Immature natural killer cell (primary cell): Measurements from ENCODE around the gene PRR23E. TPM values are rescaled to one million over a fixed set of nuclear protein-coding genes. Genes with fewer than 3 reads are reported as not detected.

Source experiments
- DNase-seq, 3 donors: peaks; one replicate each; pipeline ENCODE4 v3.0.0; 2022; ENCODE audit warnings: mixed read lengths in 1 of 3
- H3K27ac Mint-ChIP-seq, 6 donors: one replicate each; pipeline ENCODE4 v1.8.0; 2020; ENCODE audit warnings: mixed read lengths in 6 of 6, mild to moderate bottlenecking in 5 of 6, inconsistent platforms in 4 of 6, moderate library complexity in 3 of 6
- H3K27me3 Mint-ChIP-seq, 3 donors: one replicate each; pipeline ENCODE4 v1.8.0; 2020 to 2021; ENCODE audit warnings: low read depth in 3 of 3, mild to moderate bottlenecking in 3 of 3, mixed read lengths in 3 of 3, moderate library complexity in 3 of 3, inconsistent platforms in 1 of 3
- H3K36me3 Mint-ChIP-seq, 3 donors: one replicate each; pipeline ENCODE4 v1.8.0; 2020; ENCODE audit warnings: mixed read lengths in 3 of 3, inconsistent platforms in 2 of 3, mild to moderate bottlenecking in 2 of 3
- H3K4me1 Mint-ChIP-seq, 2 donors: one replicate each; pipeline ENCODE4 v1.8.0; 2020; ENCODE audit warnings: inconsistent platforms in 2 of 2, mild to moderate bottlenecking in 2 of 2, mixed read lengths in 2 of 2, moderate library complexity in 1 of 2
- H3K4me3 Mint-ChIP-seq, 5 donors: one replicate each; pipeline ENCODE4 v1.8.0; 2020; ENCODE audit warnings: mild to moderate bottlenecking in 5 of 5, mixed read lengths in 5 of 5, inconsistent platforms in 3 of 5, moderate library complexity in 3 of 5
- H3K9me3 Mint-ChIP-seq, 6 donors: one replicate each; pipeline ENCODE4 v1.8.0; 2020; ENCODE audit warnings: mild to moderate bottlenecking in 6 of 6, mixed read lengths in 6 of 6, inconsistent platforms in 4 of 6, moderate library complexity in 3 of 6
- polyA plus RNA-seq, 3 donors: library from polyadenylated mRNA; unstranded; fragments of 300-500 nt; fragmentation: Illumina TruSeq; gene quantifications; one replicate each; pipeline ENCODE4 v1.2.3, GENCODE V29; 2021

Gene PRR23E
- polyA plus RNA-seq, 3 donors from 2014 or later: not detected

- no peaks in the 10 kb centered on the region for H3K4me1 Mint-ChIP-seq
- H3K27ac Mint-ChIP-seq: no peak overlapping the region
- no peaks in the 10 kb centered on the region for H3K9me3 Mint-ChIP-seq
- DNase-seq: no peak
- H3K36me3 Mint-ChIP-seq: no peaks in the 10 kb centered on the region
- H3K4me3 Mint-ChIP-seq: no peak overlapping the region
- peaks cover 0 to 4% (median 3%) of the 10 kb centered on the region in 3 donors for H3K27me3 Mint-ChIP-seq
These were observed 8.1 kb upstream of the PRR23E start for GRCh38 chr3:127184870-127185216.

DNA sequence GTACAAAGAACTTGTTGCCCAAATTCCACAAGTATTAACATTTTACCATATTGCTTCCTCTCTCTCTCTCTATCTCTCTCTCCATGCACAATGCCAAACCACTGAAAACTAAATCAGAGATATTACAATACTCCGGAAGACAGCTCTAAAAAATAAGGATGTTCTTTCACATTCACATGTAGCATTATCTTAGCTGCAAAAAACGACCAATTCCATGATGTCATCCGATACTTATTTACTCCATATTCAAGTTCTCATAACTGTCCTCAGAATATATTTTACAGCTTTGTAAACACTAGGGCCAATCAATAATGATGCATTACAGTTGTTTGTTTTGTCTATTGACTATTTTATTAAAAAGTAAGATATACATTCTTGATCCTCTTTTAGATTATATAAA is 7.7 kb upstream of the PRR23E start:
- Mint-ChIP-seq H3K27me3 (peaks cover 0 to 4% (median 3%) of the 10 kb centered on the region in 3 donors), H3K4me3 (no peak overlapping the region), H3K9me3 (no peaks in the 10 kb centered on the region), H3K27ac (no peak overlapping the region), H3K4me1 (no peaks in the 10 kb centered on the region), H3K36me3 (no peaks in the 10 kb centered on the region)
- DNase-seq: no peak

DNA sequence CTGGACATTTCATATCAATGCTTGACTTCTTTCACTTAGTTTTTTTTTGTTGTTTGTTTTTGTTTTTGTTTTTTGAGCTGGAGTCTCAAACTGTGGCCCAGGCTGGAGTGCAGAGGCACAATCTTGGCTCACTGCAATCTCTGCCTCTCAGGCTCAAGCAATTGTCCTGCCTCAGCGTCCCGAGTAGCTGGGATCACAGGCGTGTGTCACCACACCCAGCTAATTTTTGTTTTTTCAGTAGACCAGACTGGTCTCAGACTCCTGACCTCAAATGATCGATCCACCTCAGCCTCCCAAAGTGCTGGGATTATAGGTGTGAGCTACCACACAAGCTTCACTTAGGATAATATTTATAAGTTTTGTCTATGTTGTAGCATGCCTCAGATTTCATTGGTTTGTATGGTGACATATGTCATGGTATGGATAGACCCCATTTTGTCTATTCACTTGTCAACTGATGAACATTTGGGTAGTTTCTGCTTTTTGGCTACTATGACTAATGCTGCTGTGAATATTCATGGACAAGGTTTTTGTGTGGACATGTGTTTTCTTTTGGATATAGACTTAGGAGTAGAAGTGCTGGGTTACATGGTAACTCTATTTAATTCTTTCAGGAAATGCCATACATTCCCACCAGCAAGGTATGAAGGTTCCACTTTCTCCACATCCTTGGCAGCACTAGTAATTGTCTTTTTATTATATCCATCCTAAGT is 6.8 kb upstream of the PRR23E start:
- Mint-ChIP-seq H3K27me3 (peaks cover 1 to 4% (median 2%) of the 10 kb centered on the region in 3 donors), H3K27ac (no peak overlapping the region), H3K9me3 (no peaks in the 10 kb centered on the region), H3K36me3 (no peaks in the 10 kb centered on the region), H3K4me1 (no peaks in the 10 kb centered on the region), H3K4me3 (no peak overlapping the region)
- no peak for DNase-seq

- Mint-ChIP-seq H3K4me3 (no peak overlapping the region), H3K36me3 (no peaks in the 10 kb centered on the region), H3K27ac (no peak overlapping the region), H3K4me1 (no peaks in the 10 kb centered on the region), H3K9me3 (no peaks in the 10 kb centered on the region), H3K27me3 (peaks cover 2 to 4% (median 2%) of the 10 kb centered on the region in 3 donors)
- no peak for DNase-seq
These were observed 5.6 kb upstream of the PRR23E start for GRCh38 chr3:127187316-127187715.

GRCh38 chr3:127193341-127193740 is 410 bp downstream of the PRR23E start:
- Mint-ChIP-seq H3K36me3 (no peaks in the 10 kb centered on the region), H3K4me3 (no peak overlapping the region), H3K27ac (no peak overlapping the region), H3K9me3 (no peaks in the 10 kb centered on the region), H3K4me1 (no peaks in the 10 kb centered on the region), H3K27me3 (peaks cover 3 to 11% (median 6%) of the 10 kb centered on the region in 3 donors)
- no peak for DNase-seq

DNA sequence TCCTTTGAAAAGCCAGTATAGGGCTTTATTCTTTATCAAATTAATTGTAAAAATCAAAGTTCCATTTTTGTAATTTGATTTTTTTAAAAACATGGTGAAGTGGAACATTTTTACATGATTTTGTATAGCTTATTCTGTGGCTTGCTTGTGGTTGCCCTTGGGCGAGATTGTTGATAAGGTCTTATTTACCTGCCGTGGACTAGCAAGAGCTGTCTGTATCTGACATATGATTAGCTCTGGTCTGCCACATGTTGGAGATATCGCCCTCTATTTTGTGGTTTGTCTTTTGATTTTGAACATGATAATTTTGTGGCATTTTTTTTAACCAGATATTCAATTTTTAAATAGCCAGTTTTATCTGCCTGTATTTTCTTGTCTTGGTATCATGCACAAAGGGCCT is 844 bp downstream of the PRR23E start:
- no peaks in the 10 kb centered on the region for H3K4me1 Mint-ChIP-seq
- H3K9me3 Mint-ChIP-seq: no peaks in the 10 kb centered on the region
- H3K4me3 Mint-ChIP-seq: no peak overlapping the region
- H3K27me3 Mint-ChIP-seq: peaks cover 3 to 11% (median 6%) of the 10 kb centered on the region in 3 donors
- H3K27ac Mint-ChIP-seq: no peak overlapping the region
- no peak for DNase-seq
- H3K36me3 Mint-ChIP-seq: no peaks in the 10 kb centered on the region

- no peaks in the 10 kb centered on the region for H3K36me3 Mint-ChIP-seq
- no peak overlapping the region for H3K27ac Mint-ChIP-seq
- no peak overlapping the region for H3K4me3 Mint-ChIP-seq
- no peaks in the 10 kb centered on the region for H3K4me1 Mint-ChIP-seq
- no peak for DNase-seq
- peaks cover 0 to 11% (median 6%) of the 10 kb centered on the region in 3 donors for H3K27me3 Mint-ChIP-seq
- H3K9me3 Mint-ChIP-seq: no peaks in the 10 kb centered on the region
These were observed 1.8 kb downstream of the PRR23E start for GRCh38 chr3:127194601-127195187.

GRCh38 chr3:127195417-127195816 is 2.5 kb downstream of the PRR23E start:
- Mint-ChIP-seq H3K4me3 (no peak overlapping the region), H3K4me1 (no peaks in the 10 kb centered on the region), H3K27ac (no peak overlapping the region), H3K36me3 (no peaks in the 10 kb centered on the region), H3K9me3 (no peaks in the 10 kb centered on the region), H3K27me3 (peaks cover 0 to 11% (median 6%) of the 10 kb centered on the region in 3 donors)
- DNase-seq: no peak

- DNase-seq: no peak
- H3K27ac Mint-ChIP-seq: no peak overlapping the region
- no peaks in the 10 kb centered on the region for H3K4me1 Mint-ChIP-seq
- no peaks in the 10 kb centered on the region for H3K36me3 Mint-ChIP-seq
- peaks cover 0 to 11% (median 4%) of the 10 kb centered on the region in 3 donors for H3K27me3 Mint-ChIP-seq
- H3K4me3 Mint-ChIP-seq: no peak overlapping the region
- H3K9me3 Mint-ChIP-seq: no peaks in the 10 kb centered on the region
These were observed 3.1 kb downstream of the PRR23E start for GRCh38 chr3:127196002-127196401.

DNA sequence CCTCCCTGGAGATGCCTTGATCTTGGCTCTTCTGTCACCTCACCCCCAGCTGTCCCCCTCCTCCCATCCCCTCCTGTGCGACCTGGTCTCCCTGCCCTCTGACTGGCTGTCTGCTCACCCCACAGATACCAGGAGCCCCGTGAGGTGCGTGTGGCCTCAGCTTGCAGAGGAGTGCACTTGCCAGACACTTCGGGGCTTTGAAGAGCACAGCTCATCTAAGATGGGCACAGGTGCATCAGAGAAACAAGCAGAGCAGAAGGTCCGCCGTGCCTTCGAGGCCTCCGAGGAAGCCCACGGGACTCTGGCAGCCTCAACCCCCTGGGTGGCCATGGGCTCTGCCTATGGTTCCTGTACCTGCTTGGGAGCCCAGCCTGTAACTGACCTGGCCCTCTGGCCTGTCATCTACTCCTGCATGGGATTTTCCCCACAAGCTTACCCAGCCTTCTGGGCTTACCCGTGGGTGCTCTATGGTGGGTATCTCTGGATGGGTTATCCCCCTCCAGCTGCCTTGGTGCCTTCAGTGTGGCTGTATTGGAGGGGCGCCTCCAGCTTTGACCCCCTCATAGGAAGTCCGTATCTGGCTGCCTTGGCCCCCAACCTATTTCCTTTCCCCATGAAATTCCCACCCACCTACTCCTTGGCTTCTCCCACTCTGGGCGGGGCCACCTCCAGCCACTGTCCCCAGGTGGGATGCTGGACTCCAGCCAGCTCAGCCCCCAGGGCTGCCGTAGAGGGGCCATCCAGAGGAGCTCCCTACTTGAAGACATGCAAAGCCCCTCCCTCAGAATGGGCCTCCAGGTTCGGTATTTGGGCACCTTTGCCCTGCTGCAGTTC is 3.8 kb downstream of the PRR23E start:
- H3K27me3 Mint-ChIP-seq: peaks cover 0 to 11% (median 4%) of the 10 kb centered on the region in 3 donors
- no peak overlapping the region for H3K4me3 Mint-ChIP-seq
- H3K27ac Mint-ChIP-seq: no peak overlapping the region
- H3K9me3 Mint-ChIP-seq: no peaks in the 10 kb centered on the region
- H3K36me3 Mint-ChIP-seq: no peaks in the 10 kb centered on the region
- DNase-seq: no peak
- H3K4me1 Mint-ChIP-seq: no peaks in the 10 kb centered on the region

DNA sequence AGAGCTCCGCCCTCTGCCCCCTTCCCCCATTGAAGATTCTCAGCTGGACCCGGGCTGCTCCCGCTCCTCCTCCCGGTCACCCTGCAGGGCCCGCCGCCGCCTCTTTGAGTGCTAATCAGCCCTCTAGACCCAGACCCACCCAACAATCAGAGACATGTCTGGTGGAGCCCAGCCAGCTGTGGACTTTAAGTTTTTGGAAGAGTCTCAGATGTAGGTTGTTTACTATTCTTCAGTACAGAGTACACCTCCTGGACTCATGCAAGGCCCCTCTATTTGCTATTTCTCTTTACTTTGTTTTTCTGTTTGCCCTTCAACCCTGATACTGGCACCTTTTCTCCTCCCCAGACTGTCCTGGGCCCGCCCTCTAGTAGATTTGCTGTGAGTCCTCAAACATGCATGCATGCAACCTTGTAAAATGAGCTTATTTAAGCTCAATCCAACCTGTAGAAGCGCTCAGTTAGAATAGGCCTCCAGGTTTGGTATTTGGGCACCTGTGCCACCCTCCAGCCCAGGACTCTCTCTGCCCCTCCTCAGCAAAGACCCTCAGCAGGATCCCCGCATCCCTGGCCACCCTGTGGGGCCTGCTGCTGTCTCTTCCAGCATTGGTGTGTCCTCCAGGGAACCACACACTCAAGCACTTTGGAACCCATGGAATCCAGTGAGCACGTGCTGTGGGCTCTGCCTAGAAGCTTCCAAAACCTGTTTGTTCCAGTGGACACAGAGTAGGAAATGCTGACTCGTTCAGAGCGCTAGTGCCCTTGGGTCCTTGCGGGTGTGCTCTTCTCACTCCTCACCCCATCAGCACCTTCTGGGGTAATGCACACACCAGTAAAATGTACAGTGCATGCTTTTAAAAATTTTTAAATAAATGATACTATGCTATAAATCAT is 4.6 kb downstream of the PRR23E start:
- no peak for DNase-seq
- Mint-ChIP-seq H3K36me3 (no peaks in the 10 kb centered on the region), H3K4me1 (no peaks in the 10 kb centered on the region), H3K4me3 (no peak overlapping the region), H3K27ac (no peak overlapping the region), H3K27me3 (peaks cover 0 to 9% (median 4%) of the 10 kb centered on the region in 3 donors), H3K9me3 (peaks cover 0 to under 1% (median 0%) of the 10 kb centered on the region in 6 donors)

GRCh38 chr3:127200086-127200691 is 7.3 kb downstream of the PRR23E start:
- peaks cover 0 to 8% (median 3%) of the 10 kb centered on the region in 3 donors for H3K27me3 Mint-ChIP-seq
- H3K27ac Mint-ChIP-seq: no peak overlapping the region
- no peak for DNase-seq
- peaks cover 0 to 5% (median 0%) of the 10 kb centered on the region in 6 donors for H3K9me3 Mint-ChIP-seq
- H3K36me3 Mint-ChIP-seq: no peaks in the 10 kb centered on the region
- H3K4me3 Mint-ChIP-seq: no peak overlapping the region
- no peaks in the 10 kb centered on the region for H3K4me1 Mint-ChIP-seq

DNA sequence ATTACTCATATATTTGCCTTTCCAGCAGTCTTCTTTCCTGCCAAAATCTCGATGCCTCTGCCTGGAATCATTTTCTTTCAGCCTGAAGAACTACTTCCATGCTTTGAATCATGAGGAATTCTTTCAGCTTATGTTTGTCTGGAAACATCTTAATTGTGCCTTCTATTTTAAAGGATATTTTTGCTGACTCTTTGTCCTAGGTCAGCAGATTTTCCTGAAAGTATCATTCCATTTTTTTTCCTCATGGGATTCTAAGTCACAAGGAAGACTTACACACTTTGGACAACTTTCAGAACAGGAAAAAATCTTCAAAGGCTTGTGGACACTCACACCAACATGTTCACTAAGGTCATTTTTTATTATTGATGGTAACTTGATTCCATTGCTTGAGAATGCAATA is 10.1 kb downstream of the PRR23E start:
- Mint-ChIP-seq H3K4me3 (no peak overlapping the region), H3K36me3 (no peaks in the 10 kb centered on the region), H3K9me3 (peaks cover 0 to 5% (median 0%) of the 10 kb centered on the region in 6 donors), H3K27me3 (peaks cover 0 to 5% (median 3%) of the 10 kb centered on the region in 3 donors), H3K27ac (no peak overlapping the region), H3K4me1 (no peaks in the 10 kb centered on the region)
- no peak for DNase-seq
